ENCODE measurements around the gene LYPD6.

The LYPD6 gene

GRCh38 chr2:149400997-149401396 lies 70.6 kb downstream of the LYPD6 start:
- FAIRE-seq (no peak), DNase-seq (ENCODE audit: insufficient read length, low spot score) (no peak)
- TF ChIP-seq POLR2A (IDR thresholded peaks at IDR 0.05; ENCODE audit: low read depth, low read length): no peak

DNA sequence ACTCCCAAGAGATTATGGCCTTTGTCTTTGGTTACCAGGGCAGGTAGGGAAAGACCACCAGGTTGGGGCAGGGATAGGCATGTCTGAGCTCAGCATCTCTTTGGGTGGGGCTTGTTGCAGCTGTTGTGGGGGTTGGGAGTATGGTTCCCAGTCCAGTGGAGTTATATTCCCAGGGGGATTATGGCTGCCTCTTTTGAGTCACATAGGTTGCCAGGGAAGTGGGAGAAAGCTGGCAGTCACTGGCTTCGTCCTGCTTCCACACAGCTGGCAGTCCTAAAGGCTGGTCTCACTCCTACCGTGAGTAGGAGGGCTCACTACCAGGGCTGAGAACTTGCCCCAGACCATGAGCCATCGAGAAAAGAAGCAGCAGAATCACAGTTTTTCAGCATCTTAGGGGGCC lies 79.1 kb downstream of the LYPD6 start:
- no peak for FAIRE-seq
- TF ChIP-seq POLR2A (IDR thresholded peaks at IDR 0.05; ENCODE audit: low read depth, low read length): no peak
- DNase-seq (ENCODE audit: insufficient read length, low spot score): no peak

DNA sequence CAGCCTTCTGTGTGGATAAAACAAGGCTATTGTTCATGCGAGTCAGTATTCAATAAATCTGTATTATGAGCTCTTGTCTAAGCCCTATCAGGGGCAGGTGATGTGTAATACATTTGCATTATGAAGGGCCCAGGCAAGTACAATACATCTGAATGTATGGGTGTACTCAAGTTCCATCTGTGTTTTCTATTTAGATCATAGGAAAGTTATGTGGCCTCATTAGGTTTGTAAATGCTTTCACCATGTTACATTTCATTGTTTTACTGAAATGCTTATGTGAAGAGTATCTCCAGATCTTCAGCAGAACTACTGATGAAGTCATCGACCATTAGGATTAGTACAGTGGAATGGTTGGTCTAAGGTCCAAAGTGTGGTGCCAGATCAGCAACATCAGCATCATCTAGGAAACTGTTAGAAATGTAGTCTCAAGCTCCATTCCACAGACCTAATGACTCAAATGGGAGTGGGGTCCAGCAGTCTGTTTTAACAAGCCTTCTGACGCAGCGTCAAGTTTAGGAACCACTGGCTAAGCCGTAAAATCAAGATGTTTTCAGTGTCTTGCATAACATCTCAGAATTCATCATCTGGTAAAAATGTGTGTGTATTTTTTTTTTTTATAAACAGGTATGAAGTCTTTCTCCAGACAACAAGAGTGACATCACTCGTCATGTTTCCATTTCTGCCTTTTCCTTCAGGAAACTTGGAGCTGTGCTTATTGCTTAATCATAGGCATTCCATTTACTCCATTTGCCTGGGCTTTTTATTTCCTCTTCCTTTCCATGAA lies 80.5 kb downstream of the LYPD6 start:
- FAIRE-seq (peak; percentile 55), DNase-seq (ENCODE audit: insufficient read length, low spot score) (peak; percentile 12)
- no peak for TF ChIP-seq POLR2A (IDR thresholded peaks at IDR 0.05; ENCODE audit: low read depth, low read length)

DNA sequence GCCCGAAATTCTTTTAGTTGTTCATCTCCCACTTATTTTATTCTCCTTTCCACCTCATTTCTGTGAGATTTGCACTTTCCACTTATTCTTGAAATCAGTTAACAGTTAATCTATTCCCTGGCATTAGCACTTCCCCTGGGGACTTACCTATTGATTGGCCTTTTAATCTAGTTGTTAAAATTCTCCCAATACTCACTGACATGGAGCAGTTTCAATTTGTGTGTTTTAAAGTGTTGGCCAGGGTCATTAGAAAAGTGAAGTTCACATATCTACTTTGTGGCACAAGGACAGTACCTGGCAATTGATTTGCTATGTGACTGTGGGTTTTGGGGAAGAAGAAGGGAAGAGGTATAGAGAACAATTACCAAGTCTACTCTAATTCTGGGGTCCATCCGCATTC lies 83.1 kb downstream of the LYPD6 start:
- no peak for TF ChIP-seq POLR2A (IDR thresholded peaks at IDR 0.05; ENCODE audit: low read depth, low read length)
- no peak for DNase-seq (ENCODE audit: insufficient read length, low spot score)
- FAIRE-seq: no peak

- DNase-seq (ENCODE audit: insufficient read length, low spot score) (no peak), FAIRE-seq (no peak)
- no peak for TF ChIP-seq POLR2A (IDR thresholded peaks at IDR 0.05; ENCODE audit: low read depth, low read length)
Observed at GRCh38 chr2:149415086-149415485, 84.7 kb downstream of the LYPD6 start.

DNA sequence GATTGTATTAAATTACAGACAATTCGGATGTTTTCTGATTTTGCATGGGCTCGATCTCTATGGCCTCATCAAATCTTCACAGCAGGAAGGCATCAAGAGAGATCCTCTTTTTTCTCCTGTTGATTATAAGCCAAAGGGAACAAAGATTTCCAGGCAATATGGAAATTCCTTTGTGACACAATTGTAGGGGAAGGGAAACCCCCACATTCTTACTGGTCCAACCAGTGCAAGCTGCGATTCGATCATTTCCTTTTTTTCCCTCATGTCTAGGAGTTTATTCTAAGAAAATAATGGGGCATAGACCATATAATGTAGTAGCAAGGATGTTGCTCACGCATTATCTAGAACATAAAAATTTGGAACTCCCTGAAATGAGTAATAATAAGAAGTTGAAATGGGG lies 87.7 kb downstream of the LYPD6 start:
- FAIRE-seq (no peak), DNase-seq (ENCODE audit: insufficient read length, low spot score) (no peak)
- no peak for TF ChIP-seq POLR2A (IDR thresholded peaks at IDR 0.05; ENCODE audit: low read depth, low read length)

GRCh38 chr2:149420053-149420963 lies 89.9 kb downstream of the LYPD6 start:
- no peak for TF ChIP-seq POLR2A (IDR thresholded peaks at IDR 0.05; ENCODE audit: low read depth, low read length)
- no peak for FAIRE-seq
- DNase-seq (ENCODE audit: insufficient read length, low spot score): no peak

DNA sequence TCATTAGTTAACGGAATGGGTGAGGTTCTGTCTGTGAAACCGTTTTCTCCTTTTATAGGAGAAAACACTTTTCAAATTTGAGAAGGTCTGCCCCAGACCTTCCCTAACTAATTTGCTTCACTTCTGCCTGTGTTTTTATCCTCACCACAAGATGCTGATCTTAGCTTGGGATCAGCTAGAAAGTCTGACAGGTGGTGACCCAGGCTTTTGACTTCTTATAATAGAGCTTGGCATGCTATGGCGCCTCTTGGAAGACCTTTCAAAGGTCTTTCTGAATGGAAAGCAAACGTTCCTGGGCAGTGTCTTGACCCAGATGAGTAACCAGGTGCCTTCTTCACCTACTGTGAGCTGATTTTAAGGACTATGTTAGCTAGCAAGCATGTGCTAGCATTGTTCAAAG lies 91.4 kb downstream of the LYPD6 start:
- DNase-seq (ENCODE audit: insufficient read length, low spot score): no peak
- no peak for FAIRE-seq
- TF ChIP-seq POLR2A (IDR thresholded peaks at IDR 0.05; ENCODE audit: low read depth, low read length): no peak

- TF ChIP-seq POLR2A (IDR thresholded peaks at IDR 0.05; ENCODE audit: low read depth, low read length): no peak
- no peak for DNase-seq (ENCODE audit: insufficient read length, low spot score)
- peak; percentile 27 for FAIRE-seq
Observed at GRCh38 chr2:149422337-149422990, 92.1 kb downstream of the LYPD6 start.

- no peak for FAIRE-seq
- TF ChIP-seq POLR2A (IDR thresholded peaks at IDR 0.05; ENCODE audit: low read depth, low read length): no peak
- DNase-seq (ENCODE audit: insufficient read length, low spot score): no peak
Observed at GRCh38 chr2:149422991-149423338, 92.6 kb downstream of the LYPD6 start.

DNA sequence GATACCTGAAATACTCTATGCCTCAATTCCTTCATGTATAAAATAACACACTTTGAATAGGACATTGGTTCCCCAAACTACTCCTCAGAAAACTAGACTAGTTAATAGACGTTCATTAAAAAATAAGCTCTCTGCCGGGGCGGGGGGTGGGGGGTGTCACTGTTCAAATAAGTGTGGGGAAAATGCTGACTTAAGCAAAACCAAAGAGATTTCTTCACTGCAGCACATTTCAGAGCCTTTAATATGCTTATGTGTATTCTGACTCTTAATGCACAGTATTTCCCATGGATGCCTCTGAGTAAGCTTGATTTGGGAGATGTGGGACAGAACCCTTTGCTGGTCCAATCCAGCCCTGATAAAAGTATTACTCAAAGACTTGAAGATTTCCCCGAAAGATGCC lies 93.2 kb downstream of the LYPD6 start:
- TF ChIP-seq POLR2A (IDR thresholded peaks at IDR 0.05; ENCODE audit: low read depth, low read length): no peak
- DNase-seq (ENCODE audit: insufficient read length, low spot score) (no peak), FAIRE-seq (no peak)

- FAIRE-seq (no peak), DNase-seq (ENCODE audit: insufficient read length, low spot score) (no peak)
- TF ChIP-seq POLR2A (IDR thresholded peaks at IDR 0.05; ENCODE audit: low read depth, low read length): no peak
Observed at GRCh38 chr2:149427387-149427786, 97.0 kb downstream of the LYPD6 start.

DNA sequence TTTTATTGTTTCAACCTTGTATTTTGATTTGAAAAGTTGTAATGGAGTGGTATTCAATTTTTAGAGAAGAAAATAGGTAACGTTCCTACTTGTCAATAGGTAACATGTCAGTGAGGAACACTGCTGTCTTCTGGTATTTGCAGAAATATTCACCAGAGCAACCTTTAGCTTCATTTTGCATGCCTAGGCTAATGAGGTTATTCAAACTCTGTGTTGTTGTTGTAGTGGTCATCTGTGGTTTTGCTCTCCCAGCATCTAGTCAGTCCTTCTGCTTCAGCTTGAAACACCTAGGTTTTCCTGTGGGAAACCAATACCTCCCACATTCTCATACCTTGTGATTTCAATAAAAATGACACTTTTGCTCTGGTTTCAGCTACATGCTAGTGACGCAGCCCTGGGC lies 98.4 kb downstream of the LYPD6 start:
- DNase-seq (ENCODE audit: insufficient read length, low spot score) (no peak), FAIRE-seq (no peak)
- no peak for TF ChIP-seq POLR2A (IDR thresholded peaks at IDR 0.05; ENCODE audit: low read depth, low read length)
